Small intestine (tissue), 7 donors: ENCODE data around the gene ABCA2. TPM values are rescaled to one million over a fixed set of nuclear protein-coding genes. Genes with fewer than 3 reads are reported as not detected.
"Not testable (repeated sequence)": the region's sequence is repeated elsewhere in the genome, so short reads cannot be mapped to it uniquely, and the experiment has no call there.

Source experiments
- DNase-seq, 2 donors: peaks; one replicate each; pipeline versions ENCODE4 v3.0.0 to v3.0.0-alpha.2; 2013
- FAIRE-seq: peaks from 2 replicates; lab custom pipeline; 2012; peaks lifted over from hg19 to GRCh38; lab: Jason Lieb, UNC
- H3K27ac ChIP-seq, 3 donors: one replicate each; pipeline ENCODE4 v1.5.1; 2013; ENCODE audit warnings: low read length in 2 of 3, mild to moderate bottlenecking in 2 of 3, control low read depth in 1 of 3, inconsistent platforms in 1 of 3, low read depth in 1 of 3, moderate library complexity in 1 of 3
- H3K27me3 ChIP-seq, 3 donors: one replicate each; pipeline ENCODE4 v1.6.1; 2013; ENCODE audit warnings: low read length in 3 of 3, inconsistent platforms in 1 of 3; ENCODE audit not compliant: control insufficient read depth in 3 of 3, insufficient read depth in 3 of 3
- H3K36me3 ChIP-seq, 3 donors: one replicate each; pipeline ENCODE4 v1.6.1; 2013; ENCODE audit warnings: low read length in 3 of 3, inconsistent platforms in 1 of 3, low read depth in 1 of 3, mild to moderate bottlenecking in 1 of 3, moderate library complexity in 1 of 3; ENCODE audit not compliant: control insufficient read depth in 3 of 3, insufficient read depth in 2 of 3
- H3K4me1 ChIP-seq, 3 donors: one replicate each; pipeline ENCODE4 v1.6.1; 2013; ENCODE audit warnings: low read length in 2 of 3, inconsistent platforms in 1 of 3, low read depth in 1 of 3, mild to moderate bottlenecking in 1 of 3, moderate library complexity in 1 of 3; ENCODE audit not compliant: control insufficient read depth in 3 of 3, insufficient read depth in 2 of 3
- H3K4me3 ChIP-seq, 3 donors: one replicate each; pipeline ENCODE4 v1.5.1; 2013; ENCODE audit warnings: low read length in 3 of 3, control low read depth in 1 of 3, inconsistent platforms in 1 of 3, low read depth in 1 of 3, mild to moderate bottlenecking in 1 of 3, moderate library complexity in 1 of 3
- H3K9me3 ChIP-seq, 2 donors: one replicate each; pipeline ENCODE4 v1.6.1; 2013; ENCODE audit warnings: low read depth in 1 of 2, low read length in 1 of 2; ENCODE audit not compliant: control insufficient read depth in 2 of 2, insufficient read depth in 1 of 2
- WGBS, 3 donors: extraction: QIAGEN DNeasy Blood & Tissue Kit; methylation state at CpG; one replicate each; pipeline ENCODE4 v1.1.7; 2013; 5-methylcytosine and 5-hydroxymethylcytosine counted together
- polyA plus RNA-seq, 4 donors: library from polyadenylated mRNA; stranded (reverse) in 3 of 4; unstranded in 1 of 4; fragments of 200-250 nt in 3 of 4; fragments of 120-200 nt in 1 of 4; gene quantifications; one replicate each; pipeline versions ENCODE4 v1.2.1 to v1.2.3, GENCODE V29; 2013
- donor health status: healthy with polysubstance abuse.
- donor health status: control.
- donor health status: control.
- donor health status: Bipolar disorder and iron deficiency.
- donor health status: healthy.

The ABCA2 gene
- polyA plus RNA-seq, 4 donors: 3.4 to 29.0 (median 8.8) TPM

DNA sequence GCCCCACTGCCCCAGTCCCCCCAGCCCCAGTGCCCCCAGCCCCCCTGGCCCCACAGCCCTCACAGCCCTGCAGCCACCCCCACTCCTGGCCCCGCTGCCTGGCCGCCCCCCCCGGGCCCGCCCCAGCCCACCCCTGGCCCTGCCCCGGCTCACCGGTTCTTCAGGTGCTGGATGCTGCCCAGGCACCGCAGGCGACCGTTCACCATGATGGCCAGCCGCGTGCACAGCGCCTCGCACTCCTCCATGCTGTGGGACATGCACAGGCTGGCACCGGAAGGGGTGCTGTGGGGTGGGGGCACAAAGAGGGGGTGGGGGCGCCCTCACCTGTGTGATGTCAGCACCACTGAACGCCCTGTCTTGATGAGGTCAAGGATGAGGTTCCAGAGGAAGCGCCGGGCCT is 18.8 kb downstream of the ABCA2 start:
- H3K36me3 ChIP-seq: peaks cover 0 to 50% (median 4%) of the 10 kb centered on the region in 3 donors

DNA sequence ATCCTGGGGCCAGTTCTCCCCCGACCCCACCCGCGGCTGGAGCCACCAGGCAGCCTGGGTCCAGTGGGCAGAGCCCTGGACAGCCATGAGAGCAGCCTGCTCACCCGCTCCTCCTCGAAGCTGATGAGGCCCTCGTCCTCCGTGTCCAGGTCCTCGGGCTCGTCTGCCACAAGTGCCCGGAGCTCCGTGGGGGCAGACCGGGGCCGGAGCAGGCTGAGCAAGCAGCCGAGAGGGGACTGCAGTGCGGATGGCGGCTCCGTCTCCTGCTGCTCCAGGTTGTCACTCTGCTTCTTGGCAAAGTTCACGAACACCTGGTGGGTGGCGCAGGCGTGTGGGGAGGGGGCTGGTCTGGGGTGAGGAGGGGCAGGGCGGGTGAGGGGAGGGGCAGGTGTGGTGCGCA is 19.7 kb downstream of the ABCA2 start:
- FAIRE-seq: no peak
- peaks cover 0 to 6% (median 0%) of the 10 kb centered on the region in 3 donors for H3K4me1 ChIP-seq
- H3K27ac ChIP-seq: no peak overlapping the region
- H3K4me3 ChIP-seq: no peak overlapping the region
- H3K36me3 ChIP-seq: peaks cover 0 to 41% (median 4%) of the 10 kb centered on the region in 3 donors
- no peaks in the 10 kb centered on the region for H3K27me3 ChIP-seq
- WGBS, 3 donors: 77 to 88% (median 82%) methylated on average over 21 to 22 of the region's 22 CpGs
- no peak for DNase-seq
- peaks cover 0 to 22% of the 10 kb centered on the region in 2 donors for H3K9me3 ChIP-seq

More for the DNA sequence above, 18.8 kb downstream of the ABCA2 start:
- Histone ChIP-seq H3K27ac (no peak overlapping the region), H3K9me3 (peaks cover 0 to 22% of the 10 kb centered on the region in 2 donors), H3K4me3 (no peak overlapping the region), H3K4me1 (peaks cover 0 to 6% (median 0%) of the 10 kb centered on the region in 3 donors), H3K27me3 (no peaks in the 10 kb centered on the region)
- 91 to 97% (median 94%) methylated on average over 13 to 18 of the region's 18 CpGs for WGBS, 3 donors
- DNase-seq: no peak
- FAIRE-seq: no peak

DNA sequence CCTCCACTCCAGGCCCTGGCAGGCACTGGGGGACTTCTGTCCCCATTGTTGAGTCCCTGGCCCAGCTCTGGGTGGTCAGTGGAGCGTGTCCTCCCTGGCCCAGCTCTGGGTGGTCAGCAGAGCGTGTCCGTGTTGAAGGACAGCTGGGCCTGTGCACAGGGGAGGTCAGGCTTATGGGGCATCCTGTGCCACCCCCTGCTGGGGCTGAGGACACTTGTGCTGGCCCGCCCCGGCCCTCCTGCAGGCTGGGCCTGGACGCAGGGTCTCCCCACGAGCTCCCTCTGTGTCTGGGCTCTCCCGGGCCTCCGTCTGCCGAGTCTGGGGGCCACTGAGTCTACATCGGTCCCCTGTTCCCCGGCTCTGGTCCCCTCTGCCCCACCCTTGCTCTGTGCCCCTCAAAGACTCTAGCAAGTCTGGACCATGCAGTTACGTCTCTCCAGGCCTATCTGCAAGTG is 20.2 kb downstream of the ABCA2 start:
- Histone ChIP-seq H3K27ac (no peak overlapping the region), H3K27me3 (no peaks in the 10 kb centered on the region), H3K4me3 (no peak overlapping the region), H3K36me3 (peaks cover 0 to 38% (median 4%) of the 10 kb centered on the region in 3 donors), H3K9me3 (peaks cover 0 to 22% of the 10 kb centered on the region in 2 donors), H3K4me1 (peaks cover 0 to 6% (median 0%) of the 10 kb centered on the region in 3 donors)
- WGBS, 3 donors: 85 to 86% (median 85%) methylated on average over 11 to 13 of the region's 13 CpGs
- DNase-seq: no peak
- no peak for FAIRE-seq

DNA sequence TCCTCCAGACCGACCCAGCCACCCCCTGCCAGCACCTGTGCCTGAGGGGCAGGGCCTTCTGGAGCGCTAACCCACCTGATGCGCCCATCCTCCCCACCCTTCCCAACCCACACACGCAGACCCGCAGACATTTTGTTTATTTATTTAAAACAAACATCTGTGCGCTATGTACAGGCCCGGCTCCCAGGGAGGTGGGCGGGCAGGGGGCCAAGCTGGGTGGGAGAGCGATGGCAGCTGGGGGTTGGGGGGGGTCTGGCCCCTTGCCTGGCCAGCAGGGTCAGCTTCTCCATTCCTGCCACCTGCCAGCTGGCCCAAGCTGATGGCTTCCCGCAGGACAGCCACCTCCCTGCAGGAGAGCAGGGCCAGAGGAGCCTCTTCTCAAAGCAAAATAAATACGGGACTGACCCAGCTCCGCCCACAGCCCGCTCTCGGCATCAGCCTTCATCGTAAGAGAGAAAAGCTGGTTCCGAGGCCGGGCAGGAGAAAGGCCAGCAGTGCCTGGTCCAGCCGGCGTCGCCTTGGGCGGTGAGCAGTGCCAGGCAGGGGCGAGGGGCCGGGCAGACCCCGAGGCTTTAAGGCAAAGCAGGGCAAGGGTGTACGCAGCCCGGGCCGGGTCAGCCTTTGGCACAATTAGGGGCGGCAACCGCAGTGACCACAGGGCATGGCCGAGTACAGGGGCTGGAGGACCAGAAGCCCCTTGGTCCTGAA is 20.8 kb downstream of the ABCA2 start:
- Histone ChIP-seq H3K4me3 (no peak overlapping the region), H3K27ac (no peak overlapping the region), H3K9me3 (peaks cover 0 to 22% of the 10 kb centered on the region in 2 donors), H3K4me1 (peaks cover 0 to 6% (median 0%) of the 10 kb centered on the region in 3 donors), H3K27me3 (no peaks in the 10 kb centered on the region), H3K36me3 (peaks cover 0 to 32% (median 4%) of the 10 kb centered on the region in 3 donors)
- FAIRE-seq (no peak), DNase-seq (no peak)
- 68 to 76% (median 75%) methylated on average over 26 to 30 of the region's 30 CpGs for WGBS, 3 donors

DNA sequence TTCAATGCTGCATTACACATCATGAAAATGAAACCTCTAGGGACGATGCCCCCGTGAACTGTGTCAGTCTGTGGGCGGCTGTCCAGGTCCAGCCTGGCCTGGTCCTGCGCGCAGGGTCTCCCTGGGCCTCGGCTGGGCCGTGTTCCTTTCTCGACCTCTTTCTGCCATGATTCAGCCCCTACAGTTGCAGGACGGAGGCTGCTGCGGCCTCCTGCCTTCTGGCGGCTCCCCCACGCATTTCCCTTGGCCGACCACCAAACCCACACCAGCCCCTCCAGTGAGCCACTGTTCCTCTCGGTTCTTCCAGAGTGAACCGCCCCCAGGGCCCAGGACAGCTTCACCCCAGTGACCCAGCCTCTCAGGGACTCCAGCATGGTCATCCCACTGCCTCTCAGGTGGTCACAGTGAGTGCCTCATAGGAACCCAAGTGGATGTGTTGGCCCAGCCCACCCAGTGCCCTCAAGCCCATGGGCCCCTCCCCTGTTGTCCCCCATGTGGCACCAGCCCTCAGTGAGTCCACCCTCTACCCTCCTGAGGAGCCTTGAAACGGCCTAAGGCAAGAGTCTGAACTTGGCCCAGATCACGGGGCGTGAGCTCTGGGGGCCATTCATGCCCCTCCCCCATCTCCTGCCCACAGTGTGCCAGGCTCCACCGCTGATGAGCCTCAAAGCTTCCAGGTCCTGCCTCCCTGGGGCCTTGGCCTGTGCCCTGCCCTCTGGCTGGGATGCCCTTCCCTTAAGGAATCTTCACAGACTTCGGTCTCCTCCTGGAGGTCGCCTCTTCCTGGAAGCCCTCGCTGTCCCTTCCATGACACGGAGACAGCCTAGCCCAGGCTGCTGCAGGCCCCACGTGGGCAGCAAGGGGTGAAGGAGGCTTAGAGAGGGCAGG is 21.7 kb downstream of the ABCA2 start:
- 61 to 86% (median 73%) methylated on average over 24 of the region's 24 CpGs for WGBS, 3 donors

DNA sequence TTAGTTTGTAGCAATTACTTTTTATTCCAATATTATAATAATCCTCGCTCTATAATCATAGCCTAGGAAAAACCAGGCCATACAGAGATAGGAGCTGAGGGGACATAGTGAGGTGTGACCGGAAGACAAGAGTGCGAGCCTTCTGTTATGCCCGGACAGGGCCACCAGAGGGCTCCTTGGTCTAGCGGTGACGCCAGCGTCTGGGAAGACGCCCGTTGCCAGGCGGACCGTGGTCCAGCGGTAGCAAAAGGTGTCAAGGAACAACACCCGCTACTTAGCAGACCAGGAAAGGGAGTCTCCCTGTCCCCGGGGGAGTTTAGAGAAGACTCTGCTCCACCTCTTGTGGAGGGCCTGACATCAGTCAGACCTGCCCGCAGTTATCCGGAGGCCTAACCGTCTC is 23.8 kb downstream of the ABCA2 start:
- FAIRE-seq, H3K36me3 ChIP-seq, DNase-seq, H3K4me1 ChIP-seq, H3K4me3 ChIP-seq, H3K27me3 ChIP-seq, H3K27ac ChIP-seq: not testable (repeated sequence)
- H3K9me3 ChIP-seq: peaks cover 0 to 22% of the 10 kb centered on the region in 2 donors
- 45 to 47% (median 46%) methylated on average over 14 to 17 of the region's 17 CpGs for WGBS, 3 donors

More for the DNA sequence above, 21.7 kb downstream of the ABCA2 start:
- Histone ChIP-seq H3K4me1 (peaks cover 0 to 6% (median 0%) of the 10 kb centered on the region in 3 donors), H3K4me3 (no peak overlapping the region), H3K27ac (no peak overlapping the region), H3K36me3 (peaks cover 0 to 25% (median 4%) of the 10 kb centered on the region in 3 donors), H3K9me3 (peaks cover 0 to 22% of the 10 kb centered on the region in 2 donors), H3K27me3 (no peaks in the 10 kb centered on the region)
- FAIRE-seq (no peak), DNase-seq (no peak)

DNA sequence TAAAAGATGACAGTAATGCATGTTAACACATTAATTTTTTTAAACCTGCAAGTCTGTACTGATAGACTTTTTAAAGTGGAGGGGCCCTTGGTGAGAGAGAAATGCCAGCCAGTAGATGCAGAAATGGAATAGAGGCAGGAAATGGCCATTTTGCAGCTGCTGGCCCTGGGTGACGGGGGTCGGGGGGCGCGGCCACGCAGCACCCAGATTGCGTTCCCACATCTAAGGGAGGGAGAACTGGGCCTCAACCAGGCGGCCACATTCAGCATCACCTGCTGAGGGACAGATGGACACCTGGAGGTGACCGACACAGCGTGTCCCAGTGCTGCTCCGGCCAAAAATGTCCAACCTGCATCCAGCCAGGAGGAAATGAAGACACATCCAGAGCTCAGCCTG is 25.4 kb downstream of the ABCA2 start:
- Histone ChIP-seq H3K4me1 (peaks cover 0 to 6% (median 0%) of the 10 kb centered on the region in 3 donors), H3K27ac (no peak overlapping the region), H3K9me3 (peaks cover 0 to 22% of the 10 kb centered on the region in 2 donors), H3K27me3 (peaks cover 0 to 5% (median 0%) of the 10 kb centered on the region in 3 donors), H3K4me3 (no peak overlapping the region), H3K36me3 (peaks cover 0 to 4% (median 0%) of the 10 kb centered on the region in 3 donors)
- FAIRE-seq (no peak), DNase-seq (no peak)
- 86 to 89% (median 89%) methylated on average over 10 of the region's 10 CpGs for WGBS, 3 donors
